Omental fat pad (tissue), 4 donors: ENCODE data around the gene GNAI1. TPM values are rescaled to one million over a fixed set of nuclear protein-coding genes. Genes with fewer than 3 reads are reported as not detected.

Source experiments
- ATAC-seq: fragments of 150-250 bp; one replicate; pipeline ENCODE4 v1.9.1; 2016; ENCODE audit warnings: mild to moderate bottlenecking, moderate library complexity; ENCODE audit not compliant: low FRiP score
- DNase-seq: peaks from one replicate; pipeline ENCODE4 v3.0.0-alpha.2; 2019; ENCODE audit warnings: low spot score
- total RNA-seq, 4 donors: library from RNA; depleted of rRNA; stranded (reverse); fragments of >200 nt; gene quantifications; one replicate each; pipeline ENCODE4 v1.1.0, GENCODE V29; 2016
- TF ChIP-seq, protein P1 (sequence below), 3 donors: fragments of 450-650 bp; IDR thresholded peaks; one replicate each; pipeline ENCODE4 v1.5.1; 2016 to 2017; ENCODE audit warnings: antibody characterized with exemption in 3 of 3, mild to moderate bottlenecking in 3 of 3, moderate library complexity in 2 of 3

GNAI1 gene
- total RNA-seq, 4 donors from 2014 or later = 62.2 to 149 (median 92.6) TPM

DNA sequence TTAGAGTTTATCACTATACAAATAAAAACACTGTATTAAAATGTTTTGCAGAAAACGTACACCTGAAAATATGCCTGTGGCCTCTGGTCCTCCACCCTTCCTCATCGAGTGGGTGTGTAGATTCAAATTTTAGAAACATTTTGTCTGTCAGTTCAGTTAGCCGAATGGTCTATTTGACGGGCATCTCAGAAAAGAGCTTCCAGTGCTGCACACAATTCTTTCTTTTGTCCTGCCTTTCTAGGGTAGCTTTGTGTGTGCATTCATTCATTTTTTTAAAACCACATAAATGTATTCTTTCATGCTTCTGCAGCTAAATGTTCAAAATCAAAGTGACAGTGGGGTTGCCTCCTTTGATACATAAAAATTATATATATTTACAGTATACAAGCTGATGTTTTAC, 46.8 kb downstream of the GNAI1 start:
- ATAC-seq = no peak
- TF ChIP-seq, protein P1, sequence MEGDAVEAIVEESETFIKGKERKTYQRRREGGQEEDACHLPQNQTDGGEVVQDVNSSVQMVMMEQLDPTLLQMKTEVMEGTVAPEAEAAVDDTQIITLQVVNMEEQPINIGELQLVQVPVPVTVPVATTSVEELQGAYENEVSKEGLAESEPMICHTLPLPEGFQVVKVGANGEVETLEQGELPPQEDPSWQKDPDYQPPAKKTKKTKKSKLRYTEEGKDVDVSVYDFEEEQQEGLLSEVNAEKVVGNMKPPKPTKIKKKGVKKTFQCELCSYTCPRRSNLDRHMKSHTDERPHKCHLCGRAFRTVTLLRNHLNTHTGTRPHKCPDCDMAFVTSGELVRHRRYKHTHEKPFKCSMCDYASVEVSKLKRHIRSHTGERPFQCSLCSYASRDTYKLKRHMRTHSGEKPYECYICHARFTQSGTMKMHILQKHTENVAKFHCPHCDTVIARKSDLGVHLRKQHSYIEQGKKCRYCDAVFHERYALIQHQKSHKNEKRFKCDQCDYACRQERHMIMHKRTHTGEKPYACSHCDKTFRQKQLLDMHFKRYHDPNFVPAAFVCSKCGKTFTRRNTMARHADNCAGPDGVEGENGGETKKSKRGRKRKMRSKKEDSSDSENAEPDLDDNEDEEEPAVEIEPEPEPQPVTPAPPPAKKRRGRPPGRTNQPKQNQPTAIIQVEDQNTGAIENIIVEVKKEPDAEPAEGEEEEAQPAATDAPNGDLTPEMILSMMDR (IDR thresholded peaks at IDR 0.05) = no peak
- DNase-seq = no peak

DNA sequence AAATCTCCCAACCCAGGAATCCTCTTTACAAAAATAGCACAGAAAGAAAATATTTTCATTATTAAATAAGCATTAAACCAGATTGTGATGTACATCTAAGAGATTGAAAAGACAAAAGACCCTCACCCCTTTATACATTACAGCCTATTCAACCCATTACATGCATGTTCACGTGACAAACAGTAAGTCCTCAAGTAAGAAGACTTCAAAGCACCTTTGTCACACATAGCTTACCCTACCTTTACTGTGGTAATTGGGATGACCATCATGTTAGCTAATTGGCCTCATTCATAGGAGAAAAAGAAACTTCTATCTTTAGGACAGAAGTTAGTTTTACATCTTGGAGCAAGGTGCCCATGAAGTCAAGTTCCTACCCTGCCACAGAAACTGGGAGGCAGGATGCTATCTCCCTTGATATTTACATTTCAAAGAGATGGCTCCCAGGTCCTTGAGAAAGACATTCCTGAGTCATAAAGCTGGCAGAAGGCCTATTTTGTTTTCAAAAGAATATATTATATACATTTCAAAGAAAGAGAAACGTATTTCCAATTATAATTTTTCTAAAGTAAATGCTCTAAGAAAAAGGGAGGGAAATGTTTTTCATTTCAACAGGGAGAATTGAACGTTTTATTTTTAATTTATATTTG, 48.1 kb downstream of the GNAI1 start:
- TF ChIP-seq, protein P1 (IDR thresholded peaks at IDR 0.05) = no peak
- no peak for ATAC-seq
- DNase-seq = no peak

DNA sequence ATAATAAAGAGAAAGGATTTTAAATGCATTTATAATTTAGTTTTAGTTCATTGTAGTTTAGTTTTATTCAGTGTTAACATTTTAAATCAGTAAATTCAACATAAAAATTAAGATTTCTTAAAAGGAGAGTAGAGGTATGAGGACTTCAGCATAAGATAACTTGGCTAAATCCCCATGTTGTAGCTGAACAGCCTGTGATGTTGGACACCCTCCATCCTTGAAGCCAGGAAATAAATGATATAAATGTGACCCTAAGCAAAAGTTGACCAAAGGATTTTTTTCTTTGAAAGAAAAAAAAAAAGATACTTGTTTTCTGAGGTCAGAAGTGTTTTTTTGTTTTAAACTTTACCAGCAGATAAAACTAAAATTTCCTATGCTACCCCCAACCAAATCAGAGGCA, 48.7 kb downstream of the GNAI1 start:
- DNase-seq (no peak), ATAC-seq (no peak)
- TF ChIP-seq, protein P1 (IDR thresholded peaks at IDR 0.05) = no peak

DNA sequence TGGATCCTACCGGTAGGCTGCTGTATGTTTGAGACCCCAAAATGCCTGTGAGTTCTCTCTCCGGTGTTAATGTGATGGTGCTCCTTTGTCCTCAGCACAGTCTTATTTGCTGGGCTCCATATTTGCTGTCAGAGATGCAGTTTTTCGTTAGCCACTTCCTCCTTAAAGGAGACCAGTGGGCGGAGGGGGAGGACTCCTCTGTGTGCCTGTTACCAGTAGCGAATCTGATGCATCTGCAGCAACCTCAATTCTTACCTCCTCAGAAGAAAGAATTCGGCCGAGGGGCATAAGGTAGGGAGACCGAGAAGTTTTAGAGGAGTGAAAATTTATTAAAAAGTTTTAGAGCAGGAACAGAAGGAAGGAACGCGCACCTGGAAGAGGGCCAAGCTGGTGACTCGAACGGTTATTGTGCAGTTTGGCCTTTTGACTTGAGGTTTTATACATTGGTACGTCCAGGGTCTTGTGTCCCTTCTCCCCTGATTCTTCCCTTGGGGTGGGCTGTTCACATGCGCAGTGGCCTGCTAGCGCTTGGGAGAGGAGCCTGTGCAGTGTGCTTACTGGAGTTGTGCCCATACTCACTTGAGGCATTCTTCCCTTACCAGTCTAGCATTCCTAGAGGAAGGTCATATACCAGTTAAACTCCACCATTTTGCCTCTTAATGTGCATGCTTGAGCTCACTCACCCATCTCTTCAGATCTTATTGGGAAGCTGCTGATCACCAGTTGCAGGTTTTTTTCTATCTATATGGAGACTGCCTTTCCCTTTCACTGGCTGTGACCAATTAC, 49.5 kb downstream of the GNAI1 start:
- TF ChIP-seq, protein P1 (IDR thresholded peaks at IDR 0.05) = no peak
- no peak for ATAC-seq

DNA sequence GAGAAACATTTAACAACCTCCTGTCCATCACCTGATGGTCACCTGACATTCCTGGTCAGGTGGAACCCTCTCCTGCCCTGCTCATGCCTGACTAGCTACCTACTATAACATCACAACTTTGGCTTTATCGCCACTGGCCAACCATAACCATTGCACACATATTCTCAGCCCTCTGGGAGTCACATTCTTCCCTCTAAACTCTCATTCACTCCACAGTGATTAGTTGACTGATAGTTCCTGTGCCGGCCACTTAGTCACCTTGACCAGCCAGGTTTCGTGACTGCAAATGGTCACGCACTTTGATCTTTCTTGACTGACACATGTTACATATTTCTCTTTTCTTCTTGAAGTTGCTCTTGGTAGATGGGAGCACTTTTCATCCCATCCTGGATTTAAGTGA, 50.1 kb downstream of the GNAI1 start:
- ATAC-seq (no peak), DNase-seq (no peak)
- TF ChIP-seq, protein P1 (IDR thresholded peaks at IDR 0.05) = no peak

More for the DNA sequence above, 49.5 kb downstream of the GNAI1 start:
- no peak for DNase-seq

DNA sequence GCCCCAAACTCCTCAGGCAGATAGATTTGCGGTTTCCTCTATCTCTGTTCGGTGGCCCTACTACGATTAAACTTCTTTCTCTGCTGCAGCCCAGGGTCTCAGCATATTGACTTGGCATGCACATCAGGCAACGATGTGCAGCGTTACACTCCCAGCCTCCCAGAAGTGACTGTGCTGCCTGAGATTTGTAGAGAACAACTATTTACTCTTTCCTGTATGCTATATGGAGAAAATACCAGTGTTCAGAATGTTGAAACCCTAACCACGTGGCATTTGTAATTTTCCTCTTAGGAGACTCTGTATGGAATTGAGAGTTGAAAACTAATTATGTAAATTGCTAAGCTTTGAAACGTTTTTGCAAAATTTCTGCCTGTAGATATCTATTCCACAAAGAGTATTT, 50.9 kb downstream of the GNAI1 start:
- DNase-seq (no peak), ATAC-seq (no peak)
- TF ChIP-seq, protein P1 (IDR thresholded peaks at IDR 0.05) = no peak

DNA sequence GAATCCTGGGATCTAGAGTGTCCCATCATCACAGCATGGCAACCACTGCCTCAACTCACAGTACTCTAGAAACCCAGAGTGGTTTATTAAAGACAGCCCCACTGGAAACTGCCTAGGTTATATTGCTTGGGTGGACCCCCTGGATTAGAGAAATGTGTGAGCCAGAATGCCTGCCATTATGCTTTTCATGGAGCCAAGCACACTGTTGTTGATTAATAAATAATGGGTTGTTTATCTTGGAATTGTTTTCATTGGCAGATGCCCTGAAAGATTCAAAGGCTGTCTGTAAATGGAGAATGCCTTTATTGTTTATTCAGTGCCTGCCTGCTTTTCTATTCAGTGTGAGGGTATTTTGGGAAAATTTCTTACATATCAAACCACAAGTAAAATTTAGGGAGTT, 52.1 kb downstream of the GNAI1 start:
- no peak for ATAC-seq

More for the DNA sequence above, 52.1 kb downstream of the GNAI1 start:
- TF ChIP-seq, protein P1 (IDR thresholded peaks at IDR 0.05) = no peak
- no peak for DNase-seq
